DMS53 treated with DMSO at 0.1 percent for 48 hours (cell line): ENCODE measurements around the gene SOS2.
A peak's percentile ranks its signal among the peaks of the same experiment; 100 is the strongest.

Experiments used
- DNase-seq: peaks from one replicate; lab custom pipeline; 2025; ENCODE audit not compliant: unreplicated experiment; lab: John Stamatoyannopoulos, UW

Gene SOS2

GRCh38 chr14:50116966-50117365, 114.4 kb downstream of the SOS2 start:
- DNase-seq, result no peak

- DNase-seq, result peak; percentile 80
Measured at GRCh38 chr14:50116181-50116956, 115.0 kb downstream of the SOS2 start, which contains the start of gene VCPKMT. VCPKMT (minus strand) TSS chr14:50116572; CDS start chr14:50116552, 20 bp downstream.

- DNase-seq, result no peak
Measured at GRCh38 chr14:50113381-50114035, 117.9 kb downstream of the SOS2 start.

GRCh38 chr14:50110323-50111037, 120.9 kb downstream of the SOS2 start:
- DNase-seq, result no peak

GRCh38 chr14:50109342-50109741, 122.0 kb downstream of the SOS2 start:
- no peak for DNase-seq

GRCh38 chr14:50107850-50108249, 123.5 kb downstream of the SOS2 start:
- DNase-seq, result no peak

GRCh38 chr14:50106178-50106577, 125.2 kb downstream of the SOS2 start:
- DNase-seq, result no peak

GRCh38 chr14:50103558-50103957, 127.8 kb downstream of the SOS2 start:
- no peak for DNase-seq

GRCh38 chr14:50101417-50101816, 130.0 kb downstream of the SOS2 start:
- no peak for DNase-seq

- DNase-seq, result no peak
Measured at GRCh38 chr14:50100805-50101204, 130.6 kb downstream of the SOS2 start.

GRCh38 chr14:50099335-50099734, 132.0 kb downstream of the SOS2 start:
- no peak for DNase-seq

GRCh38 chr14:50095895-50096294, 135.5 kb downstream of the SOS2 start:
- no peak for DNase-seq

- no peak for DNase-seq
Measured at GRCh38 chr14:50094056-50094755, 137.2 kb downstream of the SOS2 start.

- DNase-seq, result no peak
Measured at GRCh38 chr14:50093496-50093895, 137.9 kb downstream of the SOS2 start.

GRCh38 chr14:50092006-50092555, 139.3 kb downstream of the SOS2 start:
- no peak for DNase-seq

GRCh38 chr14:50091240-50091913, 140.0 kb downstream of the SOS2 start:
- no peak for DNase-seq

- DNase-seq, result no peak
Measured at GRCh38 chr14:50089208-50089607, 142.2 kb downstream of the SOS2 start.

GRCh38 chr14:50088731-50089130, 142.6 kb downstream of the SOS2 start:
- DNase-seq, result no peak

GRCh38 chr14:50088117-50088515, 143.3 kb downstream of the SOS2 start:
- no peak for DNase-seq

- no peak for DNase-seq
Measured at GRCh38 chr14:50087341-50088116, 143.8 kb downstream of the SOS2 start.
